Rectal smooth muscle tissue (tissue), 1 donor: ENCODE data around the gene C11orf16.
"Not testable (repeated sequence)": the region's sequence is repeated elsewhere in the genome, so short reads cannot be mapped to it uniquely, and the experiment has no call there.

ENCODE experiments used
- H3K27ac ChIP-seq: one replicate; pipeline ENCODE4 v1.7.0; 2013; ENCODE audit warnings: low read depth, low read length, inconsistent platforms
- H3K27me3 ChIP-seq: one replicate; pipeline ENCODE4 v1.7.0; 2013; ENCODE audit warnings: low read length; ENCODE audit not compliant: control insufficient read depth, insufficient read depth
- H3K36me3 ChIP-seq: one replicate; pipeline ENCODE4 v1.7.0; 2013; ENCODE audit warnings: low read length; ENCODE audit not compliant: control insufficient read depth, insufficient read depth
- H3K4me1 ChIP-seq: one replicate; pipeline ENCODE4 v1.7.0; 2013; ENCODE audit warnings: low read length; ENCODE audit not compliant: control insufficient read depth, insufficient read depth
- H3K4me3 ChIP-seq: one replicate; pipeline ENCODE4 v1.7.0; 2013; ENCODE audit warnings: low read length
- H3K9ac ChIP-seq: one replicate; pipeline ENCODE4 v1.7.0; 2013; ENCODE audit warnings: low read length

The C11orf16 gene

GRCh38 chr11:8959546-8960166 is 26.9 kb upstream of the C11orf16 start:
- Histone ChIP-seq H3K27ac (peak overlapping the region; percentile 61), H3K9ac (no peak overlapping the region), H3K4me3 (no peak overlapping the region)

GRCh38 chr11:8956860-8957259 is 24.1 kb upstream of the C11orf16 start:
- Histone ChIP-seq H3K27me3 (no peaks in the 10 kb centered on the region), H3K36me3 (peaks cover 5% of the 10 kb centered on the region), H3K4me1 (peaks cover 10% of the 10 kb centered on the region), H3K27ac (no peak overlapping the region), H3K9ac (no peak overlapping the region), H3K4me3 (no peak overlapping the region)

More at GRCh38 chr11:8959546-8960166, 26.9 kb upstream of the C11orf16 start:
- Histone ChIP-seq H3K27me3 (no peaks in the 10 kb centered on the region), H3K36me3 (no peaks in the 10 kb centered on the region), H3K4me1 (peaks cover 23% of the 10 kb centered on the region)

- H3K27me3 ChIP-seq, result no peaks in the 10 kb centered on the region
- peaks cover 12% of the 10 kb centered on the region for H3K36me3 ChIP-seq
- no peak overlapping the region for H3K4me3 ChIP-seq
- no peak overlapping the region for H3K27ac ChIP-seq
- no peaks in the 10 kb centered on the region for H3K4me1 ChIP-seq
- no peak overlapping the region for H3K9ac ChIP-seq
Observed at GRCh38 chr11:8948886-8949285, 16.1 kb upstream of the C11orf16 start.

- Histone ChIP-seq H3K4me3 (no peak overlapping the region), H3K4me1 (no peaks in the 10 kb centered on the region), H3K27ac (no peak overlapping the region), H3K27me3 (no peaks in the 10 kb centered on the region), H3K36me3 (peaks cover 7% of the 10 kb centered on the region), H3K9ac (no peak overlapping the region)
Observed at GRCh38 chr11:8947230-8947943, 14.6 kb upstream of the C11orf16 start.

GRCh38 chr11:8942518-8943066 is 9.8 kb upstream of the C11orf16 start, which contains the start of gene ASCL3:
Gene ASCL3 (minus strand): TSS chr11:8943016. CDS start chr11:8938161, 4,855 bp downstream.
- Histone ChIP-seq H3K9ac (no peak within 1 kb of the TSS), H3K27me3 (no peaks in the 10 kb centered on the region), H3K36me3 (no peaks in the 10 kb centered on the region), H3K27ac (no peak within 1 kb of the TSS), H3K4me1 (no peaks in the 10 kb centered on the region), H3K4me3 (no peak within 1 kb of the TSS)

GRCh38 chr11:8941341-8942103 is 8.8 kb upstream of the C11orf16 start:
- Histone ChIP-seq H3K4me3 (no peak overlapping the region), H3K27ac (no peak overlapping the region), H3K27me3 (no peaks in the 10 kb centered on the region), H3K36me3 (no peaks in the 10 kb centered on the region), H3K4me1 (no peaks in the 10 kb centered on the region), H3K9ac (no peak overlapping the region)

GRCh38 chr11:8937659-8938058 is 4.9 kb upstream of the C11orf16 start:
- Histone ChIP-seq H3K4me1 (no peaks in the 10 kb centered on the region), H3K4me3 (no peak overlapping the region), H3K27me3 (no peaks in the 10 kb centered on the region), H3K36me3 (no peaks in the 10 kb centered on the region), H3K9ac (no peak overlapping the region), H3K27ac (no peak overlapping the region)

- Histone ChIP-seq H3K27me3 (no peaks in the 10 kb centered on the region), H3K36me3 (no peaks in the 10 kb centered on the region), H3K4me1 (no peaks in the 10 kb centered on the region), H3K4me3 (no peak overlapping the region), H3K9ac (no peak overlapping the region), H3K27ac (no peak overlapping the region)
Observed at GRCh38 chr11:8937159-8937558, 4.4 kb upstream of the C11orf16 start.

GRCh38 chr11:8935789-8936188 is 3.0 kb upstream of the C11orf16 start:
- H3K4me3 ChIP-seq, H3K27me3 ChIP-seq, H3K36me3 ChIP-seq, H3K4me1 ChIP-seq, H3K9ac ChIP-seq, H3K27ac ChIP-seq: not testable (repeated sequence)

- no peak overlapping the region for H3K27ac ChIP-seq
- no peaks in the 10 kb centered on the region for H3K27me3 ChIP-seq
- no peak overlapping the region for H3K9ac ChIP-seq
- no peaks in the 10 kb centered on the region for H3K4me1 ChIP-seq
- no peak overlapping the region for H3K4me3 ChIP-seq
- H3K36me3 ChIP-seq, result no peaks in the 10 kb centered on the region
Observed at GRCh38 chr11:8934742-8935488, 2.2 kb upstream of the C11orf16 start.

GRCh38 chr11:8933931-8934330 is 1.2 kb upstream of the C11orf16 start:
- Histone ChIP-seq H3K4me3 (no peak overlapping the region), H3K9ac (no peak overlapping the region), H3K27ac (no peak overlapping the region), H3K4me1 (no peaks in the 10 kb centered on the region), H3K27me3 (no peaks in the 10 kb centered on the region), H3K36me3 (no peaks in the 10 kb centered on the region)
